Ramos (cell line): ENCODE results near the gene HS6ST3.

Experiments
- in situ Hi-C: fragments of 300-500 bp; cut with MboI; formaldehyde crosslinking; loops from one replicate; pipeline ENCODE4 v1.14.3; 2022; ENCODE audit warnings: low sequenced_read_pairs; ENCODE audit not compliant: unreplicated experiment

Gene HS6ST3

GRCh38 chr13:96806746-96807145 is 716.8 kb downstream of the HS6ST3 start:
- in situ Hi-C loops, result no loop called here

GRCh38 chr13:96809366-96810096 is 719.6 kb downstream of the HS6ST3 start:
- in situ Hi-C loops, result no loop called here

- in situ Hi-C loops, result no loop called here
Measured at GRCh38 chr13:96810104-96810503, 720.2 kb downstream of the HS6ST3 start.

GRCh38 chr13:96811049-96811448 is 721.1 kb downstream of the HS6ST3 start:
- in situ Hi-C loops, result no loop called here

- in situ Hi-C loops, result no loop called here
Measured at GRCh38 chr13:96816261-96816660, 726.4 kb downstream of the HS6ST3 start.

GRCh38 chr13:96816874-96817273 is 727.0 kb downstream of the HS6ST3 start:
- in situ Hi-C loops, result no loop called here

GRCh38 chr13:96817336-96817941 is 727.5 kb downstream of the HS6ST3 start:
- in situ Hi-C loops, result no loop called here

GRCh38 chr13:96819375-96819774 is 729.5 kb downstream of the HS6ST3 start:
- in situ Hi-C loops, result no loop called here

- in situ Hi-C loops, result no loop called here
Measured at GRCh38 chr13:96821381-96821780, 731.5 kb downstream of the HS6ST3 start.

- in situ Hi-C loops, result no loop called here
Measured at GRCh38 chr13:96821971-96822370, 732.1 kb downstream of the HS6ST3 start.

GRCh38 chr13:96822895-96823294 is 733.0 kb downstream of the HS6ST3 start:
- in situ Hi-C loops, result no loop called here

GRCh38 chr13:96824140-96824539 is 734.2 kb downstream of the HS6ST3 start:
- in situ Hi-C loops, result no loop called here

GRCh38 chr13:96825653-96826052 is 735.7 kb downstream of the HS6ST3 start:
- in situ Hi-C loops, result no loop called here

GRCh38 chr13:96834626-96835025 is 744.7 kb downstream of the HS6ST3 start:
- in situ Hi-C loops, result no loop called here

GRCh38 chr13:96835546-96835945 is 745.6 kb downstream of the HS6ST3 start:
- in situ Hi-C loops, result no loop called here

GRCh38 chr13:96836733-96837132 is 746.8 kb downstream of the HS6ST3 start:
- in situ Hi-C loops, result no loop called here

GRCh38 chr13:96837809-96838208 is 747.9 kb downstream of the HS6ST3 start:
- in situ Hi-C loops, result no loop called here

GRCh38 chr13:96844195-96844594 is 754.3 kb downstream of the HS6ST3 start:
- in situ Hi-C loops, result no loop called here

GRCh38 chr13:96844616-96845015 is 754.7 kb downstream of the HS6ST3 start:
- in situ Hi-C loops, result no loop called here

- in situ Hi-C loops, result no loop called here
Measured at GRCh38 chr13:96848286-96848685, 758.4 kb downstream of the HS6ST3 start.

GRCh38 chr13:96849091-96849490 is 759.2 kb downstream of the HS6ST3 start:
- in situ Hi-C loops, result no loop called here

GRCh38 chr13:96850538-96851145 is 760.7 kb downstream of the HS6ST3 start:
- in situ Hi-C loops, result no loop called here
